Uterus (tissue), 4 donors: Measurements from ENCODE around the gene KMT2A. TPM values are rescaled to one million over a fixed set of nuclear protein-coding genes. Genes with fewer than 3 reads are reported as not detected.
"Not testable (repeated sequence)": the region's sequence is repeated elsewhere in the genome, so short reads cannot be mapped to it uniquely, and the experiment has no call there.

Experiments
- DNase-seq, 2 donors: peaks; one replicate each; pipeline ENCODE4 v3.0.0-alpha.2; 2019 to 2020
- H3K27ac ChIP-seq, 2 donors: fragments of 200-600 bp; sonication (generic); 1 replicate in 1 of 2; 2 replicates in 1 of 2; pipeline ENCODE4 v1.5.1; 2016 to 2018
- H3K27me3 ChIP-seq, 2 donors: fragments of 200-600 bp; sonication (generic); one replicate each; pipeline ENCODE4 v1.5.1; 2018 to 2019; ENCODE audit warnings: control low read depth in 1 of 2
- H3K36me3 ChIP-seq, 2 donors: fragments of 200-600 bp; sonication (generic); one replicate each; pipeline ENCODE4 v1.5.1; 2019; ENCODE audit warnings: control low read depth in 1 of 2
- H3K4me1 ChIP-seq, 2 donors: fragments of 200-600 bp; sonication (generic); one replicate each; pipeline ENCODE4 v1.5.1; 2018 to 2019; ENCODE audit warnings: control low read depth in 1 of 2
- H3K4me3 ChIP-seq, 2 donors: fragments of 200-600 bp; sonication (generic); 1 replicate in 1 of 2; 2 replicates in 1 of 2; pipeline ENCODE4 v1.5.1; 2018 to 2019; ENCODE audit warnings: mild to moderate bottlenecking in 1 of 2
- H3K9me3 ChIP-seq, 2 donors: fragments of 200-600 bp; sonication (generic); one replicate each; pipeline ENCODE4 v1.5.1; 2019; ENCODE audit warnings: control low read depth in 1 of 2
- CTCF ChIP-seq, 4 experiments: fragments of 200-600 bp in 2 of 4; fragments of 450-650 bp in 2 of 4; sonication (generic) in 2 of 4; IDR thresholded peaks; one replicate each; pipeline ENCODE4 v1.5.1; 2016 to 2019; ENCODE audit warnings: antibody characterized with exemption in 4 of 4, mild to moderate bottlenecking in 2 of 4, moderate library complexity in 1 of 4
- POLR2A ChIP-seq, 2 donors: fragments of 450-650 bp; IDR thresholded peaks; one replicate each; pipeline ENCODE4 v1.6.1; 2016; ENCODE audit warnings: antibody characterized with exemption in 2 of 2, mild to moderate bottlenecking in 1 of 2, moderate library complexity in 1 of 2
- intact Hi-C: fragments of 100-400 bp; cut with DNase I; formaldehyde crosslinking; loops from one replicate; pipeline ENCODE4 v1.15.1; 2023; ENCODE audit warnings: low total_unique reads
- total RNA-seq, 4 donors: library from RNA; depleted of rRNA in 3 of 4; stranded (reverse); fragments of >200 nt in 3 of 4; gene quantifications; one replicate each; pipeline versions ENCODE4 v1.1.0 to v1.2.4, GENCODE V29; 2014 to 2023
- donor health status: DM: yes; HTN: yes; CAD: no.

The KMT2A gene
- total RNA-seq, 4 donors from 2014 or later: 41.0 to 142 (median 73.9) TPM

- H3K27ac ChIP-seq: peak within 1 kb of the TSS; percentile 81 to 93
- H3K36me3 ChIP-seq: no peaks in the 10 kb centered on the region
- peaks cover 3 to 15% of the 10 kb centered on the region in 2 donors for H3K4me1 ChIP-seq
- peak within 1 kb of the TSS; percentile 91 to 98 for H3K4me3 ChIP-seq
- H3K27me3 ChIP-seq: no peaks in the 10 kb centered on the region
- no peaks in the 10 kb centered on the region for H3K9me3 ChIP-seq
- DNase-seq: peak; percentile 87 to 88
- intact Hi-C loops: no loop called here
- no peak for TF ChIP-seq CTCF (IDR thresholded peaks at IDR 0.05)
- TF ChIP-seq POLR2A (IDR thresholded peaks at IDR 0.05): peak in 1 of 2 donors; percentile 28
Measured at GRCh38 chr11:118401151-118401879, 35.0 kb upstream of the KMT2A start, which contains the start of gene ATP5MG. Gene ATP5MG, plus strand, starts transcription at chr11:118401606. Its CDS starts 60 bp downstream, at chr11:118401666.

- Histone ChIP-seq H3K27me3 (no peaks in the 10 kb centered on the region), H3K4me3 (peak overlapping the region; percentile 91 to 98), H3K27ac (peak overlapping the region; percentile 81 to 93), H3K36me3 (no peaks in the 10 kb centered on the region), H3K4me1 (peaks cover 3 to 15% of the 10 kb centered on the region in 2 donors), H3K9me3 (no peaks in the 10 kb centered on the region)
- intact Hi-C loops: no loop called here
- DNase-seq: no peak
- TF ChIP-seq POLR2A (IDR thresholded peaks at IDR 0.05): no peak
- TF ChIP-seq CTCF (IDR thresholded peaks at IDR 0.05): no peak
Measured at GRCh38 chr11:118401880-118402590, 34.3 kb upstream of the KMT2A start.

GRCh38 chr11:118402594-118402993, 33.7 kb upstream of the KMT2A start:
- peak overlapping the region; percentile 91 to 98 for H3K4me3 ChIP-seq
- peak overlapping the region in 1 of 2 donors; percentile 93 for H3K27ac ChIP-seq
- H3K9me3 ChIP-seq, DNase-seq, H3K36me3 ChIP-seq, intact Hi-C loops, H3K27me3 ChIP-seq: not testable (repeated sequence)
- peaks cover 3 to 15% of the 10 kb centered on the region in 2 donors for H3K4me1 ChIP-seq

- no peaks in the 10 kb centered on the region for H3K9me3 ChIP-seq
- intact Hi-C loops: no loop called here
- H3K4me3 ChIP-seq: no peak overlapping the region
- TF ChIP-seq CTCF (IDR thresholded peaks at IDR 0.05): no peak
- no peak for TF ChIP-seq POLR2A (IDR thresholded peaks at IDR 0.05)
- no peak for DNase-seq
- H3K27me3 ChIP-seq: no peaks in the 10 kb centered on the region
- H3K27ac ChIP-seq: no peak overlapping the region
- peaks cover 3 to 11% of the 10 kb centered on the region in 2 donors for H3K4me1 ChIP-seq
- no peaks in the 10 kb centered on the region for H3K36me3 ChIP-seq
Measured at GRCh38 chr11:118406599-118407166, 29.6 kb upstream of the KMT2A start.

- Histone ChIP-seq H3K27me3 (no peaks in the 10 kb centered on the region), H3K4me1 (no peaks in the 10 kb centered on the region), H3K27ac (no peak overlapping the region), H3K4me3 (no peak overlapping the region), H3K9me3 (no peaks in the 10 kb centered on the region), H3K36me3 (no peaks in the 10 kb centered on the region)
- DNase-seq: no peak
- TF ChIP-seq CTCF (IDR thresholded peaks at IDR 0.05): no peak
- TF ChIP-seq POLR2A (IDR thresholded peaks at IDR 0.05): no peak
- intact Hi-C loops: no loop called here
Measured at GRCh38 chr11:118410055-118410745, 26.1 kb upstream of the KMT2A start.
